GM19452 (cell line): ENCODE results near the gene P2RX5.

Source experiments
- ATAC-seq: cut with Tn5 transposase; IDR thresholded peaks from one replicate; pipeline ENCODE4 v1.9.1; 2021; ENCODE audit not compliant: unreplicated experiment

Gene P2RX5

DNA sequence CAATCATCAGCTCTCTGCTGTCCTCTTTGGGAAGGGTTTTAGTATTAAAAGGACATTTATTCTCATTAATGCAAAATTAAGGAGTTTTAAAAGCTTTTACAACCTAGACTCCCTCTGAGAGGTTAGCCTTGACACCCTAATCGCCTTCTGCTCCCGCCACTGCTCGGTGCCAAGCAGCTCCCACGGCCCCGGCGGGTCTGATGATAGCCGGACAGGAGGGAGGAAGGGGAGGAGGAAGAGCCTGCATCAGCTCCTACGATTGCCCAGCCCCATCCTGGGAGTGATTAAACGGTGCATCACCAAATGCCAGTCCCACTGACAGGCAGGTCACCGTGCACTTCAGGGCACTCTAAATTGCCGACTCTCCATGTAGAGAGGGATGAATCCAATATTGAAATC is 68.2 kb downstream of the P2RX5 start:
- no peak for ATAC-seq

- ATAC-seq: no peak
These were observed 68.9 kb downstream of the P2RX5 start for GRCh38 chr17:3626831-3627768.
